Fibroblast of villous mesenchyme (primary cell): ENCODE data around the gene PRDM16. TPM values are rescaled to one million over a fixed set of nuclear protein-coding genes. Genes with fewer than 3 reads are reported as not detected.

Experiments used
- DNase-seq: peaks from one replicate; pipeline ENCODE4 v3.0.0-alpha.2; 2010; ENCODE audit warnings: low read depth
- H3K4me3 ChIP-seq: 2 replicates; pipeline ENCODE4 v1.5.1; 2011; ENCODE audit warnings: low read depth, mild to moderate bottlenecking, low read length
- CTCF ChIP-seq: IDR thresholded peaks from 2 replicates; pipeline ENCODE4 v1.5.1; 2012; ENCODE audit warnings: low read depth, mild to moderate bottlenecking, low read length; ENCODE audit not compliant: insufficient read depth
- total RNA-seq: library from RNA; depleted of rRNA; stranded (reverse); fragments of >200 nt; gene quantifications from 2 replicates; pipeline ENCODE4 v1.2.3, GENCODE V29; 2012

PRDM16 gene
- total RNA-seq, 1 donor, result 1.7 TPM

- H3K4me3 ChIP-seq, result no peak overlapping the region
- no peak for TF ChIP-seq CTCF
- no peak for DNase-seq
Observed at GRCh38 chr1:3420218-3420951, 351.4 kb downstream of the PRDM16 start.

GRCh38 chr1:3422638-3423037 is 353.6 kb downstream of the PRDM16 start:
- H3K4me3 ChIP-seq, result no peak overlapping the region
- no peak for DNase-seq
- no peak for TF ChIP-seq CTCF

GRCh38 chr1:3423245-3423829 is 354.3 kb downstream of the PRDM16 start:
- DNase-seq, result no peak
- no peak for TF ChIP-seq CTCF
- H3K4me3 ChIP-seq, result no peak overlapping the region

GRCh38 chr1:3423896-3424611 is 355.1 kb downstream of the PRDM16 start:
- TF ChIP-seq CTCF, result no peak
- no peak for DNase-seq
- H3K4me3 ChIP-seq, result no peak overlapping the region

GRCh38 chr1:3425486-3426215 is 356.6 kb downstream of the PRDM16 start:
- no peak for DNase-seq
- no peak overlapping the region for H3K4me3 ChIP-seq
- TF ChIP-seq CTCF, result no peak

GRCh38 chr1:3426956-3427535 is 358.0 kb downstream of the PRDM16 start:
- DNase-seq, result no peak
- no peak overlapping the region for H3K4me3 ChIP-seq
- TF ChIP-seq CTCF, result no peak
